GM18519 (cell line): ENCODE results near the gene PSKH1.
"Not testable (repeated sequence)": the region's sequence is repeated elsewhere in the genome, so short reads cannot be mapped to it uniquely, and the experiment has no call there.

Source experiments
- ATAC-seq: cut with Tn5 transposase; IDR thresholded peaks from one replicate; pipeline ENCODE4 v1.9.1; 2021; ENCODE audit warnings: mild to moderate bottlenecking, moderate library complexity; ENCODE audit not compliant: unreplicated experiment, low FRiP score

Gene PSKH1

GRCh38 chr16:67885545-67885944 lies 7.5 kb upstream of the PSKH1 start:
- no peak for ATAC-seq

- ATAC-seq = no peak
These were observed 7.1 kb upstream of the PSKH1 start for GRCh38 chr16:67885976-67886375.

GRCh38 chr16:67886387-67886786 lies 6.7 kb upstream of the PSKH1 start:
- no peak for ATAC-seq

GRCh38 chr16:67888331-67888730 lies 4.7 kb upstream of the PSKH1 start:
- ATAC-seq = no peak

GRCh38 chr16:67892375-67892774 lies 679 bp upstream of the PSKH1 start:
- ATAC-seq = no peak

- no peak for ATAC-seq
These were observed 817 bp downstream of the PSKH1 start for GRCh38 chr16:67893743-67894399.

GRCh38 chr16:67897231-67897630 lies 4.2 kb downstream of the PSKH1 start:
- ATAC-seq = no peak

GRCh38 chr16:67901734-67902133 lies 8.7 kb downstream of the PSKH1 start:
- ATAC-seq = no peak

GRCh38 chr16:67902831-67903230 lies 9.8 kb downstream of the PSKH1 start:
- ATAC-seq = no peak

GRCh38 chr16:67907397-67908180 lies 14.5 kb downstream of the PSKH1 start:
- no peak for ATAC-seq

- ATAC-seq = no peak
These were observed 16.1 kb downstream of the PSKH1 start for GRCh38 chr16:67909056-67909742.

GRCh38 chr16:67910158-67910557 lies 17.1 kb downstream of the PSKH1 start:
- ATAC-seq = no peak

GRCh38 chr16:67914758-67915495 lies 21.9 kb downstream of the PSKH1 start:
- ATAC-seq = no peak

- not testable (repeated sequence) for ATAC-seq
These were observed 22.4 kb downstream of the PSKH1 start for GRCh38 chr16:67915496-67915769.

- no peak for ATAC-seq
These were observed 23.0 kb downstream of the PSKH1 start for GRCh38 chr16:67915831-67916723.

- no peak for ATAC-seq
These were observed 24.2 kb downstream of the PSKH1 start for GRCh38 chr16:67917140-67917851.

GRCh38 chr16:67917852-67918236 lies 24.8 kb downstream of the PSKH1 start:
- no peak for ATAC-seq

- ATAC-seq = no peak
These were observed 26.7 kb downstream of the PSKH1 start for GRCh38 chr16:67919622-67920221.

GRCh38 chr16:67922221-67922620 lies 29.2 kb downstream of the PSKH1 start:
- ATAC-seq = no peak
